H1 (cell line): Measurements from ENCODE around the gene FGF4. TPM values are rescaled to one million over a fixed set of nuclear protein-coding genes. Genes with fewer than 3 reads are reported as not detected.

Experiments used
- FOSL1 ChIP-seq: IDR thresholded peaks from 2 replicates; pipeline ENCODE4 v1.6.1; 2011; ENCODE audit warnings: mild to moderate bottlenecking, low read depth, low read length, moderate library complexity; ENCODE audit not compliant: insufficient read depth
- POLR2A ChIP-seq, 2 experiments: IDR thresholded peaks; 1 replicate in 1 of 2; 2 replicates in 1 of 2; pipeline ENCODE4 v1.6.1; 2011; ENCODE audit warnings: low read depth in 2 of 2, low read length in 2 of 2, mild to moderate bottlenecking in 2 of 2; ENCODE audit errors: control extremely low read depth in 1 of 2
- SIRT6 ChIP-seq: IDR thresholded peaks from one replicate; pipeline ENCODE4 v1.7.1; 2012; ENCODE audit warnings: low read length, inconsistent platforms
- TAF7 ChIP-seq: optimal IDR thresholded peaks from 2 replicates; pipeline ENCODE3; 2011; ENCODE audit warnings: low read depth, mild to moderate bottlenecking, inconsistent platforms, low read length, moderate library complexity, borderline replicate concordance
- TBP ChIP-seq: IDR thresholded peaks from 2 replicates; pipeline ENCODE4 v1.6.1; 2011; ENCODE audit warnings: low read depth, low read length, improper control_type of control experiment
- TCF12 ChIP-seq: IDR thresholded peaks from 2 replicates; pipeline ENCODE4 v1.6.1; 2011; ENCODE audit warnings: low read depth, mild to moderate bottlenecking, low read length
- polyA plus RNA-seq, 7 experiments: library from polyadenylated mRNA; depleted of rRNA in 3 of 7; stranded (reverse) in 5 of 7; unstranded in 2 of 7; fragments of >200 nt in 5 of 7; fragments of 200-250 nt in 2 of 7; gene quantifications; 1 replicate in 5 of 7; 2 replicates in 1 of 7; 4 replicates in 1 of 7; pipeline versions ENCODE4 v1.2.1 to v1.2.3, GENCODE V29; 2011 to 2013; ENCODE audit warnings: missing spikeins in 2 of 7, mixed read lengths in 2 of 7
- total RNA-seq: library from RNA; stranded (reverse); fragmentation: NEBNext Ultra II Directional; extraction: Animal tissue kit (Norgen Biotek cat#: 25700); gene quantifications from 2 replicates; pipeline ENCODE4 v1.2.1, GENCODE V29; 2021
- TF ChIP-seq, protein P1 (sequence below): IDR thresholded peaks from 2 replicates; pipeline ENCODE4 v1.6.1; 2011; ENCODE audit warnings: low read length, improper control_type of control experiment

FGF4 gene
- total and polyA plus RNA-seq, 2 of the 8 experiments (the other 6 are each of a cell fraction or from before 2014, with no cell fraction given) = 0.57 to 2.0 TPM

DNA sequence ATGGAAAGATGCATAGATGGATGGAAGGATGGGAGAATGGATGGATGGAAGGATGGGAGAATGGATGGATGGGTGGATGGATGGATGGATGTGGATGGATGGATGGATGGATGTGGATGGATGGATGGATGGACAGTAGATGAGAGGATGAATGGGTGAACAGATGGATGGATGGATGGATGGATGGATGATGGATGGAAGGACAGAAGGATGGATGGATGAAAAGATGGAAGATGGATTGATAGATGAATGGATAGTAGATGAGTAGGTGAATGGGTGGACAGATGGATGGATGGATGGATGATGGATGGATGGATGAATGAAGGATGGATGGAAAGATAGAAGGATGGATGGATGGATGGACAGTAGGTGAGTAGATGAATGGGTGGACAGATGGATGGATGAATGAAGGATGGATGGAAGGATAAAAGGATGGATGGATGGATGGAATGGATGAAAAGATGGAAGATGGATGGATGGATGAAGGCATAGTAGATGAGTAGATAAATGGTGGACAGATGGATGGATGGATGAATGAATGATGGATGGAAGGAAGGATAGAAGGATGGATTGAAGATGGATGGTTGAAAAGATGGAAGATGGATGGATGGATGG lies 28.6 kb upstream of the FGF4 start (continued):
- TF ChIP-seq SIRT6 (no peak), FOSL1 (no peak), TCF12 (no peak), TBP (no peak), TAF7 (no peak), POLR2A (IDR thresholded peaks at IDR 0.05; ENCODE audit: control extremely low read depth in 1 of 2, low read depth in 2 of 2, low read length in 2 of 2) (no peak)
- TF ChIP-seq, protein P1, sequence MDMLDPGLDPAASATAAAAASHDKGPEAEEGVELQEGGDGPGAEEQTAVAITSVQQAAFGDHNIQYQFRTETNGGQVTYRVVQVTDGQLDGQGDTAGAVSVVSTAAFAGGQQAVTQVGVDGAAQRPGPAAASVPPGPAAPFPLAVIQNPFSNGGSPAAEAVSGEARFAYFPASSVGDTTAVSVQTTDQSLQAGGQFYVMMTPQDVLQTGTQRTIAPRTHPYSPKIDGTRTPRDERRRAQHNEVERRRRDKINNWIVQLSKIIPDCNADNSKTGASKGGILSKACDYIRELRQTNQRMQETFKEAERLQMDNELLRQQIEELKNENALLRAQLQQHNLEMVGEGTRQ = no peak
- TF ChIP-seq, all 59 proteins: peak for 0
